Measurements from ENCODE around the gene CSRNP2.

Gene CSRNP2

DNA sequence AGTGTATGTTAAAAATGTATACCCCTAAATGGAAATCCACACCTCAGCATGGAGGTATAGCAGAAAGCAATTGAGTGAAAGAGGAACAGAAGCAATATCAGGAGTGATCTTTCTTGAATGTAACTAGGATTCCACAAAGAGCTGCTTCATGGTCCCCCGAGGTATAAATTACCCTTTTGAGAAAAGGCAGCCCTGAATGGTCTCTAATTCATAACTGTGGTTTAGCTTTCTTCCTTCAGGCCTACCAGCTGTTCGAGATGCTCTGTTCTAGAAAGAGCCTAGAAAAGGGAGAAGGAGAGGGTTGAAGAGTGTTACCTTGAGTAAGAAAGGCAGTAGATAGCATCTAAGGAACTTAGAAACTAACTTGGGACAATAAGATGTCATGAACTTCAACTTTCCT lies 42.9 kb upstream of the CSRNP2 start:
- DNase-seq, result no peak
- in situ Hi-C loops (cut with HindIII; ENCODE audit: low pct_ligation_motif_present, low sequenced_read_pairs), result no loop called here
- H3K27ac ChIP-seq, result no peak overlapping the region
- TF ChIP-seq, protein P1, sequence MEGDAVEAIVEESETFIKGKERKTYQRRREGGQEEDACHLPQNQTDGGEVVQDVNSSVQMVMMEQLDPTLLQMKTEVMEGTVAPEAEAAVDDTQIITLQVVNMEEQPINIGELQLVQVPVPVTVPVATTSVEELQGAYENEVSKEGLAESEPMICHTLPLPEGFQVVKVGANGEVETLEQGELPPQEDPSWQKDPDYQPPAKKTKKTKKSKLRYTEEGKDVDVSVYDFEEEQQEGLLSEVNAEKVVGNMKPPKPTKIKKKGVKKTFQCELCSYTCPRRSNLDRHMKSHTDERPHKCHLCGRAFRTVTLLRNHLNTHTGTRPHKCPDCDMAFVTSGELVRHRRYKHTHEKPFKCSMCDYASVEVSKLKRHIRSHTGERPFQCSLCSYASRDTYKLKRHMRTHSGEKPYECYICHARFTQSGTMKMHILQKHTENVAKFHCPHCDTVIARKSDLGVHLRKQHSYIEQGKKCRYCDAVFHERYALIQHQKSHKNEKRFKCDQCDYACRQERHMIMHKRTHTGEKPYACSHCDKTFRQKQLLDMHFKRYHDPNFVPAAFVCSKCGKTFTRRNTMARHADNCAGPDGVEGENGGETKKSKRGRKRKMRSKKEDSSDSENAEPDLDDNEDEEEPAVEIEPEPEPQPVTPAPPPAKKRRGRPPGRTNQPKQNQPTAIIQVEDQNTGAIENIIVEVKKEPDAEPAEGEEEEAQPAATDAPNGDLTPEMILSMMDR (IDR thresholded peaks at IDR 0.05; ENCODE audit: low read depth, low read length, missing control alignments), result no peak
- no peak overlapping the region for H3K4me3 ChIP-seq (ENCODE audit: low read depth, low read length)
- no peaks in the 10 kb centered on the region for H3K36me3 ChIP-seq (replicated peaks)
- H3K27me3 ChIP-seq (replicated peaks), result no peaks in the 10 kb centered on the region

GRCh38 chr12:51124504-51124903 lies 41.1 kb upstream of the CSRNP2 start:
- H3K4me3 ChIP-seq (ENCODE audit: low read depth, low read length), result no peak overlapping the region

DNA sequence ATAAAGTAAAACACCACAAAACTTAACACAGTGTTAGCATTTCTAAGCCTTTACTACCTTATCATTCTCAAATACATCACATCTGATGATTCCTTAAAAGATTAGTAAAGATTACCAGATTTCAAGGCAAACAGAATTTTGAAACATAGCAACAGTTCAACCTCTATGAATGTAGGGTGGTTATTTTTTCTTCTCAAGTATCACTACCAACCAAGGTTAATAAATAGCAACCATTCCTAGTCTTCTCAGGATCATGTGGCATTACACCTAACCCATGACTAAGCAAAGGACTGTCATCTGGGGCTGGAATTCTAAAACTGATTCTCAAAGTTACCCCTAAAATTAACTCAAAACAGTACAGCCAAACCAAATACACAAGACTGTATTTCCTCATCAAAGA lies 39.4 kb upstream of the CSRNP2 start:
- Histone ChIP-seq H3K27me3 (replicated peaks) (no peaks in the 10 kb centered on the region), H3K27ac (no peak overlapping the region), H3K36me3 (replicated peaks) (peaks cover 2% of the 10 kb centered on the region), H3K4me3 (ENCODE audit: low read depth, low read length) (no peak overlapping the region)
- no peak for DNase-seq
- TF ChIP-seq, protein P1 (IDR thresholded peaks at IDR 0.05; ENCODE audit: low read depth, low read length, missing control alignments), result no peak
- in situ Hi-C loops (cut with HindIII; ENCODE audit: low pct_ligation_motif_present, low sequenced_read_pairs), result no loop called here

More at GRCh38 chr12:51124504-51124903, 41.1 kb upstream of the CSRNP2 start:
- DNase-seq, result no peak
- no peaks in the 10 kb centered on the region for H3K36me3 ChIP-seq (replicated peaks)
- H3K27ac ChIP-seq, result no peak overlapping the region
- TF ChIP-seq, protein P1 (IDR thresholded peaks at IDR 0.05; ENCODE audit: low read depth, low read length, missing control alignments), result no peak
- in situ Hi-C loops (cut with HindIII; ENCODE audit: low pct_ligation_motif_present, low sequenced_read_pairs), result no loop called here
- no peaks in the 10 kb centered on the region for H3K27me3 ChIP-seq (replicated peaks)

DNA sequence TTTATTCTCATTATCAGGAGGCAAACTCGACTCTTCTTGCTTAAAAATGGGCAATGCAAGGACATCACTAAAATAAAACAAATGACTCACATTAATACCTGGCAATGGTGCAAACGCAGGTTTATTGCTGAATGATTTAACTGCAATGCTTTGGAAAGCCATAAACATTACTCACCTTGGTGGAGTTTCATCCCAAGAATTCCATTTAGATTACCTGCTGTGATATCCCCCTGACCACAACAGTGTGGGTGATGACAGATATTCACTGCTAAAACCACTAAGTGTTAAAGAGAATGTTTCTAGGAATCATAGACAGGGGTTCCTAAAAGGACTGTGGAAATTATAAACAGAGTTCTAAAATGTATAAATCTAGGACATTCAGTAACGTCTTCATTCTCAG lies 35.3 kb upstream of the CSRNP2 start:
- TF ChIP-seq, protein P1 (IDR thresholded peaks at IDR 0.05; ENCODE audit: low read depth, low read length, missing control alignments), result no peak
- Histone ChIP-seq H3K36me3 (replicated peaks) (peaks cover 15% of the 10 kb centered on the region), H3K27ac (no peak overlapping the region), H3K4me3 (ENCODE audit: low read depth, low read length) (no peak overlapping the region), H3K27me3 (replicated peaks) (no peaks in the 10 kb centered on the region)
- in situ Hi-C loops (cut with HindIII; ENCODE audit: low pct_ligation_motif_present, low sequenced_read_pairs), result no loop called here
- no peak for DNase-seq

DNA sequence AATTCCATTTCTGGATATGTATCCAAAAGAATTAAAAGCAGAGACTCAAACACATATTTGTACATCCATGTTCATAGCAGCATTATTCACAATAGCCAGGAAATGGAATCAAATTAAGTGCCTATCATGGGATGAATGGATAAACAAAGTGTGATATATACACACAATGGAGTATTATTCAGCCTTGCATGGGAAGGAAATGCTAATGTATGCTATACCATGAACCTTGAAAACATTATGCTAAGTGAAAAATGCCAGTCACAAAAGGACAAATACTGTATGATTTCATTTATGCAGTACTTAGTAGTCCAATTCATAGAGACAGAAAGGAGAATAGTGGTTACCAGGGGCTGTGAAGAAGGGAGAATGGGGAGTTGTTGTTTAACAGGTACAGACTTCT lies 32.1 kb upstream of the CSRNP2 start:
- no peak for DNase-seq
- in situ Hi-C loops (cut with HindIII; ENCODE audit: low pct_ligation_motif_present, low sequenced_read_pairs), result no loop called here
- Histone ChIP-seq H3K27me3 (replicated peaks) (no peaks in the 10 kb centered on the region), H3K4me3 (ENCODE audit: low read depth, low read length) (no peak overlapping the region), H3K27ac (no peak overlapping the region), H3K36me3 (replicated peaks) (peaks cover 21% of the 10 kb centered on the region)
- TF ChIP-seq, protein P1 (IDR thresholded peaks at IDR 0.05; ENCODE audit: low read depth, low read length, missing control alignments), result no peak

DNA sequence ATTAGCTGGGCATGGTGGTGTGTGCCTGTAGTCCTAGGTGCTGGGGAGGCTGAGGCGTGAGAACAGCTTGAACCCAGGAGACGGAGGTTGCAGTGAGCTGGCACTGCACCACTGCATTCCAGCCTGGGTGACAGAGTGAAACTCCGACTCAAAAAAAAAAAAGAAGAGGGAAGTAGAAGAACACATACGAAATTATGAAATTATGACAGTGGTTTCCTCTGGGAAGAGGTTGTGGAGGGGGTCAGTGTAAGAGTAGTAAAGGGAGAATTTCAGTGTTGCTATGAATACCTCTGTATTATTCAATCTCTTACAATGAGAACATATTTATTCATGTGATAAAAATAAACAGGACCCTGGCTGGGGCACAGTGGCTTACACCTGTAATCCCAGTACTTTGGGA lies 24.7 kb upstream of the CSRNP2 start:
- TF ChIP-seq, protein P1 (IDR thresholded peaks at IDR 0.05; ENCODE audit: low read depth, low read length, missing control alignments), result no peak
- no peak for DNase-seq
- H3K27ac ChIP-seq, result no peak overlapping the region

More for the DNA sequence above, 24.7 kb upstream of the CSRNP2 start:
- no peaks in the 10 kb centered on the region for H3K27me3 ChIP-seq (replicated peaks)
- H3K36me3 ChIP-seq (replicated peaks), result peaks cover 36% of the 10 kb centered on the region
- in situ Hi-C loops (cut with HindIII; ENCODE audit: low pct_ligation_motif_present, low sequenced_read_pairs), result no loop called here
- no peak overlapping the region for H3K4me3 ChIP-seq (ENCODE audit: low read depth, low read length)

All from brain microvascular endothelial cell (primary cell).